Colonic mucosa (tissue), 4 donors: Measurements from ENCODE around the gene SNX30. TPM values are rescaled to one million over a fixed set of nuclear protein-coding genes. Genes with fewer than 3 reads are reported as not detected.

Experiments used
- DNase-seq: peaks from one replicate; pipeline ENCODE4 v3.0.0-alpha.2; 2020
- H3K27ac ChIP-seq: fragments of 200-600 bp; one replicate; pipeline ENCODE4 v1.8.0; 2021
- H3K27me3 ChIP-seq: fragments of 200-600 bp; one replicate; pipeline ENCODE4 v1.8.0; 2021
- H3K36me3 ChIP-seq: fragments of 200-600 bp; one replicate; pipeline ENCODE4 v1.8.0; 2021
- H3K4me1 ChIP-seq: fragments of 200-600 bp; one replicate; pipeline ENCODE4 v1.8.0; 2021; ENCODE audit warnings: mild to moderate bottlenecking
- H3K4me3 ChIP-seq: fragments of 200-600 bp; one replicate; pipeline ENCODE4 v1.8.0; 2021
- H3K9ac ChIP-seq, 2 donors: one replicate each; pipeline ENCODE4 v1.7.0; 2013; ENCODE audit warnings: control low read depth in 2 of 2, low read depth in 2 of 2, low read length in 2 of 2
- H3K9me3 ChIP-seq: fragments of 200-600 bp; one replicate; pipeline ENCODE4 v1.8.0; 2021
- intact Hi-C: fragments of 100-400 bp; cut with DNase I; formaldehyde crosslinking; loops from one replicate; pipeline ENCODE4 v1.14.1; 2022
- total RNA-seq, 2 donors: library from RNA; stranded (reverse); fragmentation: NEBNext Ultra II Directional in 1 of 2; extraction: Animal tissue kit (Norgen Biotek cat#: 25700) in 1 of 2; gene quantifications; one replicate each; pipeline ENCODE4 v1.2.1, GENCODE V29; 2021
- TF ChIP-seq, protein P1 (sequence below): fragments of 200-600 bp; IDR thresholded peaks from one replicate; pipeline ENCODE4 v1.8.0; 2022; ENCODE audit warnings: antibody characterized with exemption, mild to moderate bottlenecking
- donor health status: healthy.
- donor health status: DM: no; HTN: no; CAD: no.
- donor health status: DM: no; HTN: no; CAD: no.

Gene SNX30
- total RNA-seq, 2 donors from 2014 or later: 17.1 to 30.3 TPM

DNA sequence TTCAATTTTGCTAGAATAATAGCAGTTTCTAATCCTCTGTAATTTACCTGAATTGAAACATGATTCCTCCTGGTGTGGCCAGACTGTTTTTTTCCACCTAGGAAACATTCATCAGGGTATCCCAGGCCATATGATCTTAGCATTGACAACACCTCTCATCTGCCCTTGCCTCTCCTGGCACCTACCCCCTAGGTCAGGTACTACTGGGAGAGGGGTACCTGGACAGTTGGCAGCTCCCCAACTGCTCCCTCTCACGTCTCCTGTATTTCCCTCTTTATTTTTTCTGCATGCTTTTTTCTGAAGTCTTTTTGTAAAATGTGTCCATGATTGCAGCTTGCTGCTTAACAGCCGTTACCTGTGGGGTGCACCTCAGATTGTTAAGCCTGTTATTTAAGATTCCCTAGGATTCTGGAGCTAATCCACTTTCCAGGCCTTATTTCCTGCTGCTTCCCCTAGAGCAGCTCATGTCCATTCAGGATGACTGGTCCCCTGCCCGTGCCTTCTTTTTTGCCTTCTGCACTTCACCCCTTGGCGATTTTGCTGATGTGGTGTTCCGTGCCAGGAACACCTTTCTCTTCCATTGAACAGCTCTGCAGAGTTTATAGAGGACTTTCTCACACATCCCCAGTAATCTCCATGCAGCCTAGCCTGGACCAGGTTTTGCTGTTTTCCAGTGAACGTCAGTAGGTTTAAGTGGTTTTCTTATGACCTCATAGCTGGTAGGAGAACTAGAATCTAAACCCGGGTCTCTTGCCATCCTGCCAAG, 33.6 kb downstream of the SNX30 start:
- TF ChIP-seq, protein P1, sequence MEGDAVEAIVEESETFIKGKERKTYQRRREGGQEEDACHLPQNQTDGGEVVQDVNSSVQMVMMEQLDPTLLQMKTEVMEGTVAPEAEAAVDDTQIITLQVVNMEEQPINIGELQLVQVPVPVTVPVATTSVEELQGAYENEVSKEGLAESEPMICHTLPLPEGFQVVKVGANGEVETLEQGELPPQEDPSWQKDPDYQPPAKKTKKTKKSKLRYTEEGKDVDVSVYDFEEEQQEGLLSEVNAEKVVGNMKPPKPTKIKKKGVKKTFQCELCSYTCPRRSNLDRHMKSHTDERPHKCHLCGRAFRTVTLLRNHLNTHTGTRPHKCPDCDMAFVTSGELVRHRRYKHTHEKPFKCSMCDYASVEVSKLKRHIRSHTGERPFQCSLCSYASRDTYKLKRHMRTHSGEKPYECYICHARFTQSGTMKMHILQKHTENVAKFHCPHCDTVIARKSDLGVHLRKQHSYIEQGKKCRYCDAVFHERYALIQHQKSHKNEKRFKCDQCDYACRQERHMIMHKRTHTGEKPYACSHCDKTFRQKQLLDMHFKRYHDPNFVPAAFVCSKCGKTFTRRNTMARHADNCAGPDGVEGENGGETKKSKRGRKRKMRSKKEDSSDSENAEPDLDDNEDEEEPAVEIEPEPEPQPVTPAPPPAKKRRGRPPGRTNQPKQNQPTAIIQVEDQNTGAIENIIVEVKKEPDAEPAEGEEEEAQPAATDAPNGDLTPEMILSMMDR: no peak
- no peak overlapping the region for H3K4me3 ChIP-seq
- H3K27me3 ChIP-seq: no peaks in the 10 kb centered on the region
- H3K9ac ChIP-seq: no peak overlapping the region
- no peak for DNase-seq
- intact Hi-C loops: no loop called here
- H3K9me3 ChIP-seq: no peaks in the 10 kb centered on the region
- H3K27ac ChIP-seq: no peak overlapping the region
- H3K36me3 ChIP-seq: no peaks in the 10 kb centered on the region
- H3K4me1 ChIP-seq: peaks cover 13% of the 10 kb centered on the region

DNA sequence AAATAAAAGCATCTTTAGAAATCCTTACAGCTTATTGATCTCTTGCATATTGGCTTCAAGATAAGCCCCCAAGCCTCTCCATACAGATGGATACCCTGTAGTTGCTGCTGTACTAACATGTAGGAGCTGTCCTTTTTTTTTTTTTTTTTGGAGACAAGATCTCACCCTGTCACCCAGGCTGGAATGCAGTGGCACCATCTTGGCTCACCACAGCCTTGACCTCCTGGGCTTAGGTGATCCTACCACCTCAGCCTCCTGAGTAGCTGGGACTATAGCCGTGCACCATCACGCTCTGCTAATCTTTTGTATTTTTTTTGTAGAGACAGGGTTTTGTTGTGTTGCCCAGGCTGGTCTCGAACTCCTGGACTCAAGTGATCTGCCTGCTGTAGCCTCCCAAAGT, 35.4 kb downstream of the SNX30 start:
- no peaks in the 10 kb centered on the region for H3K9me3 ChIP-seq
- H3K27ac ChIP-seq: no peak overlapping the region
- no peaks in the 10 kb centered on the region for H3K36me3 ChIP-seq
- no peak overlapping the region for H3K4me3 ChIP-seq
- no peak overlapping the region for H3K9ac ChIP-seq
- peaks cover 13% of the 10 kb centered on the region for H3K4me1 ChIP-seq
- H3K27me3 ChIP-seq: no peaks in the 10 kb centered on the region
- TF ChIP-seq, protein P1: no peak
- intact Hi-C loops: no loop called here
- no peak for DNase-seq

DNA sequence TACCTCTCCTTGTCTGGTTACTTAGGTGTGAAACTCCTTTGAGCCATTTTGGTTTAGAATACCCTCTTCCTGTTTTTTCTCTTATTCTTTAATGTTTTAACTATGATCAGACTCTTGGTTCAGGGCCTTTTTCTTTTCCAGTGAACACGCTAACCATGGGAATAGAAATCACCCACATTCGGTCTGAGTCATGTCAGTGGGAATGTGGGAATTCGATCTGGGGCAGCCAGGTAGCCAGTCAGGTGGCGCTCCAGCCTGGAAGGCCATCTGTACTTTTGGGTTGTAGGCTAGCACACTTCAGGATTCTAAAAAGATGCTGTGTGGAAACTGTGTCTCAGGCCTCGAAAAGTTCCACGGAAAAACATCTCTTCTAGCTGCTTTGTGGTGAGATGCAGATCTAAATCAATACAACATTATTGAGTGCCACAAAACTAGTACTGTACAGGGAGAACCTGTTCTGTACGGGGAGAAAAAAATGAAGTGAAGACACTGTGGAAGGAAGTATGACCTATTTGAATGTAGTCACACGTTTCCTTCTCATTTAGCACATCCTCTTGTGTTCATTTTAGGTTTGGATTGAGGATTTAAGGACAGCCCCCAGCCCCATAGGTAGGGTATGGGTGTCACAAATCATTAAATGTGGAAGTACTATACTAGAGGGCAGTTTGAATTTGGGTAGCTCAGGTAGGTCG, 36.4 kb downstream of the SNX30 start:
- Histone ChIP-seq H3K4me1 (peaks cover 11% of the 10 kb centered on the region), H3K4me3 (no peak overlapping the region), H3K27me3 (no peaks in the 10 kb centered on the region), H3K9me3 (no peaks in the 10 kb centered on the region), H3K9ac (no peak overlapping the region), H3K36me3 (no peaks in the 10 kb centered on the region), H3K27ac (no peak overlapping the region)
- intact Hi-C loops: no loop called here
- TF ChIP-seq, protein P1: no peak
- DNase-seq: no peak

DNA sequence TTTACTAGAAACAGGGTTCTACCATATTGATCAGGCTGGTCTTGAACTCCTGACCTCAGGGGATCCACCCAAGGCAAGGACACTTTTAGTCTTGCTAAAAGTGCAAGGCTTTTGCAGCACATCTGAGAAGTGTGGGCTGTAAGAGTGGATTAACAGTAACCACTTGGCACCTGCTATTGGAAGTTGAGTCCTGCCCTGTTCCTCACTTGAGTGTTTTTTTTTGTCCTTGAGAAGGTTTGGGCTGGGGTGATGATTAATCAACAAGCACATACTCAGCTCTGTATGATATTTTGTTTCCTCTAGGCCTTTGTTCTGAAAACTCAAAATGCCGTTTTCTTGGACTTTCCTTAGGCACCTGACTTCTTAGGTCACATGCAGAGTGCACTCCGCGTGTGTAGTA, 37.4 kb downstream of the SNX30 start:
- no peak overlapping the region for H3K9ac ChIP-seq
- TF ChIP-seq, protein P1: no peak
- intact Hi-C loops: no loop called here
- no peak overlapping the region for H3K4me3 ChIP-seq
- DNase-seq: no peak
- H3K9me3 ChIP-seq: no peaks in the 10 kb centered on the region
- no peaks in the 10 kb centered on the region for H3K27me3 ChIP-seq
- H3K4me1 ChIP-seq: peaks cover 1% of the 10 kb centered on the region
- no peaks in the 10 kb centered on the region for H3K36me3 ChIP-seq
- H3K27ac ChIP-seq: no peak overlapping the region

DNA sequence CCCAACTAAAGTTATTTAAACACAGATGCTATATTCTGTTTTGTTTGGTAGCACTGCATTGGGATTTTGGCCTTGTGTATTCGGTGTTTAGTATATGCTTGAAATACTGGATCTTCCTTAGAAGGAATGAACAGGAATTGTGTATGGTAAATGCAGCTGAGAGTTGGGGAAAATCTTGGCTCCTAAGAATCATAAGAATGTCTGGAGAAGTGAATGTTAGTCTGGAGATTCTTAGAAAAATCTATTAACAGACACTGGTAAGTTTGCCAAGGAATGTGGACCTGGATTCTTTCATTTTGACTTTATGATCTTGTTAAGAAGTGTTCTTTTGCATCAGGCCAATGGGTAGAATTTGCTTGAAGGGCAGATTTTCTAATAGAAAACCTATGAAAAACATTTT, 38.9 kb downstream of the SNX30 start:
- Histone ChIP-seq H3K9ac (no peak overlapping the region), H3K4me1 (no peaks in the 10 kb centered on the region), H3K27ac (no peak overlapping the region)

More for the DNA sequence above, 38.9 kb downstream of the SNX30 start:
- intact Hi-C loops: no loop called here
- TF ChIP-seq, protein P1: no peak
- no peak for DNase-seq
- Histone ChIP-seq H3K9me3 (no peaks in the 10 kb centered on the region), H3K36me3 (no peaks in the 10 kb centered on the region), H3K4me3 (no peak overlapping the region), H3K27me3 (no peaks in the 10 kb centered on the region)
